SK-N-SH treated with all-trans-retinoic acid at 6 μM for 48 hours (cell line): ENCODE results near the gene VEGFB.

Experiments
- ATAC-seq: fragments of 200-7000 bp; cut with Tn5 transposase; 3 replicates; pipeline ENCODE4 v1.9.1; 2020; ENCODE audit warnings: mild to moderate bottlenecking, moderate library complexity
- ARNTL ChIP-seq: fragments of 450-650 bp; formaldehyde crosslinking; IDR thresholded peaks from 2 replicates; pipeline ENCODE4 v1.5.0; 2020; ENCODE audit warnings: low read depth, mild to moderate bottlenecking, moderate library complexity, borderline replicate concordance
- CREB5 ChIP-seq: fragments of 250-450 bp; sonication (Bioruptor Pico); IDR thresholded peaks from 2 replicates; pipeline ENCODE4 v1.5.1; 2020; ENCODE audit warnings: low read depth, mild to moderate bottlenecking, moderate library complexity
- CSDC2 ChIP-seq: fragments of 250-450 bp; sonication (Bioruptor Pico); IDR thresholded peaks from 2 replicates; pipeline ENCODE4 v1.5.0; 2020; ENCODE audit warnings: mild to moderate bottlenecking, moderate library complexity
- GLIS3 ChIP-seq: fragments of 250-450 bp; sonication (Bioruptor Pico); IDR thresholded peaks from 2 replicates; pipeline ENCODE4 v1.5.0; 2020; ENCODE audit warnings: mild to moderate bottlenecking, moderate library complexity
- ISL1 ChIP-seq: fragments of 250-450 bp; sonication (Bioruptor Pico); IDR thresholded peaks from 2 replicates; pipeline ENCODE4 v2.1.2; 2022; ENCODE audit warnings: mild to moderate bottlenecking, moderate library complexity
- OSR1 ChIP-seq: fragments of 250-450 bp; sonication (Bioruptor Pico); IDR thresholded peaks from 2 replicates; pipeline ENCODE4 v1.8.0; 2022; ENCODE audit warnings: moderate library complexity, mild to moderate bottlenecking, inconsistent platforms
- PATZ1 ChIP-seq: fragments of 250-450 bp; sonication (Bioruptor Pico); IDR thresholded peaks from 2 replicates; pipeline ENCODE4 v1.8.0; 2020; ENCODE audit warnings: mild to moderate bottlenecking, moderate library complexity, borderline replicate concordance
- PPARA ChIP-seq: fragments of 250-450 bp; sonication (Bioruptor Pico); IDR thresholded peaks from 2 replicates; pipeline ENCODE4 v1.5.0; 2020; ENCODE audit warnings: mild to moderate bottlenecking, borderline replicate concordance
- RARB ChIP-seq: fragments of 250-450 bp; sonication (Bioruptor Pico); IDR thresholded peaks from 2 replicates; pipeline ENCODE4 v1.8.0; 2021; ENCODE audit warnings: mild to moderate bottlenecking, moderate library complexity
- SNAI2 ChIP-seq: fragments of 250-450 bp; sonication (Bioruptor Pico); IDR thresholded peaks from 2 replicates; pipeline ENCODE4 v1.5.0; 2020; ENCODE audit warnings: mild to moderate bottlenecking, moderate library complexity
- ZC3H10 ChIP-seq: fragments of 250-450 bp; sonication (Bioruptor Pico); IDR thresholded peaks from 2 replicates; pipeline ENCODE4 v1.5.1; 2021; ENCODE audit warnings: mild to moderate bottlenecking, moderate library complexity
- ZFP3 ChIP-seq: fragments of 250-450 bp; sonication (Bioruptor Pico); IDR thresholded peaks from 2 replicates; pipeline ENCODE4 v1.5.0; 2020; ENCODE audit warnings: mild to moderate bottlenecking, moderate library complexity
- ZFP30 ChIP-seq: fragments of 450-650 bp; formaldehyde crosslinking; IDR thresholded peaks from 2 replicates; pipeline ENCODE4 v1.5.0; 2022; ENCODE audit warnings: mild to moderate bottlenecking, moderate library complexity
- ZNF565 ChIP-seq: fragments of 450-650 bp; formaldehyde crosslinking; conservative IDR thresholded peaks from 2 replicates; pipeline ENCODE4 v1.5.0; 2020; ENCODE audit warnings: low read depth, mild to moderate bottlenecking, moderate library complexity
- ZNF70 ChIP-seq: fragments of 450-650 bp; formaldehyde crosslinking; IDR thresholded peaks from 2 replicates; pipeline ENCODE4 v1.5.0; 2020; ENCODE audit warnings: mild to moderate bottlenecking, moderate library complexity
- ZNF8 ChIP-seq: fragments of 450-650 bp; formaldehyde crosslinking; IDR thresholded peaks from 2 replicates; pipeline ENCODE4 v1.5.0; 2020; ENCODE audit warnings: mild to moderate bottlenecking, moderate library complexity
- TF ChIP-seq, protein P1 (sequence below): fragments of 250-450 bp; sonication (Bioruptor Pico); IDR thresholded peaks from 2 replicates; pipeline ENCODE4 v1.5.1; 2021; ENCODE audit warnings: mild to moderate bottlenecking, moderate library complexity
- TF ChIP-seq, protein P2 (sequence below): fragments of 250-450 bp; sonication (Bioruptor Pico); IDR thresholded peaks from 2 replicates; pipeline ENCODE4 v1.5.0; 2020; ENCODE audit warnings: mild to moderate bottlenecking, moderate library complexity
- TF ChIP-seq, protein P3 (sequence below): fragments of 250-450 bp; sonication (Bioruptor Pico); IDR thresholded peaks from 2 replicates; pipeline ENCODE4 v1.8.0; 2021; ENCODE audit warnings: low read depth, mild to moderate bottlenecking, moderate library complexity, borderline replicate concordance

Gene VEGFB

DNA sequence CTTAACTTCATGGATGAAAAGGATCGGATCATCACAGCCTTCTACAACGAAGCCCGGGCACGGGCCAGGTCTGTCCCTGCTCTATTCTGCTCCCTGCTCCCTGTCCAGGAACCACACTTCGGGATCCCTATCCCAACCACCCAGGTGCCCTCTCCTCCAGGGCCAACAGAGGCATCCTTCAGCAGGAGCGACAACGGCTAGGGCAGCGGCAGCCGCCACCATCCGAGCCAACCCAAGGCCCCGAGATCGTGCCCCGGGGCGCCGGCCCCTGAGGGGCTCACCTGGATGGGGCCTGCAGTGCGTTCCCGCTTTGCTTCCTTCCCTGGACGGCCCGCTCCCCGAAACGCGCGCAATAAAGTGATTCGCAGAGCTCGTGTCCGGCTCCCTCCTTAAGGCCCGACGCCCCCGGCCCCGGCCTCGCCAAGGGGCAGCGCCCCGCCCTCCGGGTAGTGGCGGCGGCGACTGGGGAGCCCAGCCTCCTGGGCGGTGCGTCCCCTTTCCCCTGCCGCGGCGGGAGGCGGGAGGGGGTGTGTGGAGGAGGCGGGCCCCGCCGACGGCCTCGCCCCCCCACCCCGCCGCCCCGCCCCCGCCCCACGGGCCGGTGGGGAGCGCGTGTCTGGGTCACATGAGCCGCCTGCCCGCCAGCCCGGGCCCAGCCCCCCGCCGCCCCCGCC is at the start of gene VEGFB:
VEGFB (plus strand) TSS at position 672 of the 674 bp plus-strand sequence. CDS start 250 bp downstream, outside the sequence.
- TF ChIP-seq OSR1 (CRISPR knock-in tag) (no peak), ARNTL (no peak), CREB5 (no peak), ZFP3 (no peak), RARB (CRISPR knock-in tag) (no peak), GLIS3 (CRISPR knock-in tag) (no peak), ZFP30 (CRISPR knock-in tag) (no peak), ZNF70 (CRISPR knock-in tag) (no peak), PPARA (CRISPR knock-in tag) (no peak), PATZ1 (CRISPR knock-in tag) (no peak), ZNF8 (CRISPR knock-in tag) (no peak), SNAI2 (no peak), ISL1 (CRISPR knock-in tag) (no peak), ZNF565 (CRISPR knock-in tag) (no peak), ZC3H10 (CRISPR knock-in tag) (no peak)
- TF ChIP-seq, protein P1, sequence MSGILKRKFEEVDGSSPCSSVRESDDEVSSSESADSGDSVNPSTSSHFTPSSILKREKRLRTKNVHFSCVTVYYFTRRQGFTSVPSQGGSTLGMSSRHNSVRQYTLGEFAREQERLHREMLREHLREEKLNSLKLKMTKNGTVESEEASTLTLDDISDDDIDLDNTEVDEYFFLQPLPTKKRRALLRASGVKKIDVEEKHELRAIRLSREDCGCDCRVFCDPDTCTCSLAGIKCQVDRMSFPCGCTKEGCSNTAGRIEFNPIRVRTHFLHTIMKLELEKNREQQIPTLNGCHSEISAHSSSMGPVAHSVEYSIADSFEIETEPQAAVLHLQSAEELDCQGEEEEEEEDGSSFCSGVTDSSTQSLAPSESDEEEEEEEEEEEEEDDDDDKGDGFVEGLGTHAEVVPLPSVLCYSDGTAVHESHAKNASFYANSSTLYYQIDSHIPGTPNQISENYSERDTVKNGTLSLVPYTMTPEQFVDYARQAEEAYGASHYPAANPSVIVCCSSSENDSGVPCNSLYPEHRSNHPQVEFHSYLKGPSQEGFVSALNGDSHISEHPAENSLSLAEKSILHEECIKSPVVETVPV = no peak
- TF ChIP-seq, protein P2, sequence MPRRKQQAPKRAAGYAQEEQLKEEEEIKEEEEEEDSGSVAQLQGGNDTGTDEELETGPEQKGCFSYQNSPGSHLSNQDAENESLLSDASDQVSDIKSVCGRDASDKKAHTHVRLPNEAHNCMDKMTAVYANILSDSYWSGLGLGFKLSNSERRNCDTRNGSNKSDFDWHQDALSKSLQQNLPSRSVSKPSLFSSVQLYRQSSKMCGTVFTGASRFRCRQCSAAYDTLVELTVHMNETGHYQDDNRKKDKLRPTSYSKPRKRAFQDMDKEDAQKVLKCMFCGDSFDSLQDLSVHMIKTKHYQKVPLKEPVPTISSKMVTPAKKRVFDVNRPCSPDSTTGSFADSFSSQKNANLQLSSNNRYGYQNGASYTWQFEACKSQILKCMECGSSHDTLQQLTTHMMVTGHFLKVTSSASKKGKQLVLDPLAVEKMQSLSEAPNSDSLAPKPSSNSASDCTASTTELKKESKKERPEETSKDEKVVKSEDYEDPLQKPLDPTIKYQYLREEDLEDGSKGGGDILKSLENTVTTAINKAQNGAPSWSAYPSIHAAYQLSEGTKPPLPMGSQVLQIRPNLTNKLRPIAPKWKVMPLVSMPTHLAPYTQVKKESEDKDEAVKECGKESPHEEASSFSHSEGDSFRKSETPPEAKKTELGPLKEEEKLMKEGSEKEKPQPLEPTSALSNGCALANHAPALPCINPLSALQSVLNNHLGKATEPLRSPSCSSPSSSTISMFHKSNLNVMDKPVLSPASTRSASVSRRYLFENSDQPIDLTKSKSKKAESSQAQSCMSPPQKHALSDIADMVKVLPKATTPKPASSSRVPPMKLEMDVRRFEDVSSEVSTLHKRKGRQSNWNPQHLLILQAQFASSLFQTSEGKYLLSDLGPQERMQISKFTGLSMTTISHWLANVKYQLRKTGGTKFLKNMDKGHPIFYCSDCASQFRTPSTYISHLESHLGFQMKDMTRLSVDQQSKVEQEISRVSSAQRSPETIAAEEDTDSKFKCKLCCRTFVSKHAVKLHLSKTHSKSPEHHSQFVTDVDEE (CRISPR knock-in tag) = no peak
- TF ChIP-seq, protein P3, sequence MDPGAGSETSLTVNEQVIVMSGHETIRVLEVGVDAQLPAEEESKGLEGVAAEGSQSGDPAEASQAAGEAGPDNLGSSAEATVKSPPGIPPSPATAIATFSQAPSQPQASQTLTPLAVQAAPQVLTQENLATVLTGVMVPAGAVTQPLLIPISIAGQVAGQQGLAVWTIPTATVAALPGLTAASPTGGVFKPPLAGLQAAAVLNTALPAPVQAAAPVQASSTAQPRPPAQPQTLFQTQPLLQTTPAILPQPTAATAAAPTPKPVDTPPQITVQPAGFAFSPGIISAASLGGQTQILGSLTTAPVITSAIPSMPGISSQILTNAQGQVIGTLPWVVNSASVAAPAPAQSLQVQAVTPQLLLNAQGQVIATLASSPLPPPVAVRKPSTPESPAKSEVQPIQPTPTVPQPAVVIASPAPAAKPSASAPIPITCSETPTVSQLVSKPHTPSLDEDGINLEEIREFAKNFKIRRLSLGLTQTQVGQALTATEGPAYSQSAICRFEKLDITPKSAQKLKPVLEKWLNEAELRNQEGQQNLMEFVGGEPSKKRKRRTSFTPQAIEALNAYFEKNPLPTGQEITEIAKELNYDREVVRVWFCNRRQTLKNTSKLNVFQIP = no peak
- peak; percentile 54 for ATAC-seq

GRCh38 chr11:64185175-64185692 is 49.1 kb upstream of the VEGFB start:
- ATAC-seq = peak; percentile 49
- TF ChIP-seq CSDC2 (CRISPR knock-in tag) (0 out of 2 replicates have a peak, but pooled peaks have one; percentile 63), ZNF565 (CRISPR knock-in tag) (no peak), ZFP3 (peak; percentile 82)

DNA sequence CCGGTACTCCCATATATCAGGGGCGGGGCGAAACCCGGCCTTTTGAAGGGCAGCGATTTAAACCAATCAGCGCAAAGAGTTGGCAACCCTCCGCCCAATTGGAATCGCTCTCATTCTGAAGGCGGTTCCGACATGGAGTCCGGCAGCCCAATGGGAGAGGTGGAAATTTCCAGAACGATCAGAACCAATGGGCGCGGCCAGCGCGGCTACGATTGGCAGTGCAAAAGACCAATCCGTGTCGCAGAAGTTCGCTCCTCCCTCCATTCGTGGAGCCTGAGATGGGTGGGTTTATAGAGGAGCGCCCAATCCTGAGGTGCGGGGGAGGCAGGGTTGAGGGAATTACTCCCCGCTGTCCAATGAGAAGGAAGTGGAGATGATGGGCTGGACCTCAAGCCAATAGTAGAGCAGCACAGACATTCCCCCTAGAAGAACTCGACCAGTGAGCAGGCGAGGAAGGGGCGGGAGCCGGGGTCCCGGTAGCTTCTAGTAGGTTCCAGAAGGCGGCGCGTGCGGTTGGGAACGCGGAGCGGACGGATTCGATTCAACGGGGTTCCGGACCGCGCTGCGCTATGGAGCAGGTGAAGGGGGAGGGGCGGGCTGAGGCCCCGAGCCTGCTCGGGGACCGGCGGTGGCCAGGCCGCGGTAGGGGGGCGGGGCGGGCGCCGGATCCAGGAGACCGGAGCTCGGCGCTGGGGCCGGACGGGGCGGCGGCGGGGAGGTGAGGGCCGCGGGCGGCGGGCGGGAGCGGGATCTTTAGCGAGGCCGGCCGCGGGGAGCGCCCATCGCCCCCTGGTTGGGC is 48.5 kb upstream of the VEGFB start, which contains the start of gene STIP1:
STIP1 (plus strand) TSS at position 479 of the 799 bp plus-strand sequence; CDS start at position 570, 91 bp downstream.
- peak; percentile 90 for ATAC-seq
- no peak for TF ChIP-seq ZFP30 (CRISPR knock-in tag)
- TF ChIP-seq ZNF565 (CRISPR knock-in tag) = no peak
